ENCODE results near the gene FRZB.

Gene FRZB

DNA sequence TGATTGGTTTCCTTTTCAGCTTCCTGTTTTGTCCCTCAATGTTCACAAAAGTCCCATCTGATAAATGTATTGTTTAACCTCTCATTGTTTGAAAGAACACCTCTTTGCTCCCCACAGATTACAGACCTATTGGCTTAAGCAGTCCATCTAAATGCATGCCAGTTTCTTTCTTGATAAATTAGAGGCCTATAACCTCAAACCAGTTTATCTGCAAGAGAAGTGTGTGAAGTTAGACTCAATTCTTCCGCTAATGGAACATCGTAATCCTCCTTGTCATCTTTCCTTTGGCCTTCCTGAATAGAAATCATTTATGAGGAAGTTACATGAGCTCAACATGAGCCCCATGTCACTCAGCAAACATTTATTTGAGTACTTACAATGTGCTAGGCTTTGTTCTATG is 74.0 kb downstream of the FRZB start:
- Histone ChIP-seq H3K9me3 (ENCODE audit: insufficient read depth, low read depth, low read length) (no peaks in the 10 kb centered on the region), H3K9ac (ENCODE audit: low read depth, low read length) (no peak overlapping the region), H3K27ac (ENCODE audit: low read depth, low read length) (no peak overlapping the region), H3K4me3 (ENCODE audit: low read length) (no peak overlapping the region), H3K36me3 (ENCODE audit: insufficient read depth, low read length) (no peaks in the 10 kb centered on the region), H3K4me1 (ENCODE audit: insufficient read depth, low read length) (peaks cover 4% of the 10 kb centered on the region; the same call in 1 of the 2 replicates), H3K27me3 (ENCODE audit: insufficient read depth, low read length) (no peaks in the 10 kb centered on the region)
- WGBS, result 95% methylated on average over 2 of the region's 2 CpGs

- Histone ChIP-seq H3K4me1 (ENCODE audit: insufficient read depth, low read length) (no peaks in the 10 kb centered on the region), H3K36me3 (ENCODE audit: insufficient read depth, low read length) (peaks cover 13% of the 10 kb centered on the region), H3K4me3 (ENCODE audit: low read length) (no peak overlapping the region), H3K9ac (ENCODE audit: low read depth, low read length) (no peak overlapping the region), H3K27me3 (ENCODE audit: insufficient read depth, low read length) (no peaks in the 10 kb centered on the region), H3K27ac (ENCODE audit: low read depth, low read length) (no peak overlapping the region), H3K9me3 (ENCODE audit: insufficient read depth, low read depth, low read length) (no peaks in the 10 kb centered on the region; the same call in 1 of the 2 replicates)
- 100% methylated on average over 1 of the region's 1 CpG for WGBS
Measured at GRCh38 chr2:182784777-182785176, 81.7 kb downstream of the FRZB start.

GRCh38 chr2:182784058-182784706 is 82.3 kb downstream of the FRZB start:
- H3K4me1 ChIP-seq (ENCODE audit: insufficient read depth, low read length), result no peaks in the 10 kb centered on the region
- peaks cover 18% of the 10 kb centered on the region for H3K36me3 ChIP-seq (ENCODE audit: insufficient read depth, low read length)
- no peak overlapping the region for H3K27ac ChIP-seq (ENCODE audit: low read depth, low read length)
- H3K4me3 ChIP-seq (ENCODE audit: low read length), result no peak overlapping the region
- H3K27me3 ChIP-seq (ENCODE audit: insufficient read depth, low read length), result no peaks in the 10 kb centered on the region
- 96% methylated on average over 4 of the region's 4 CpGs for WGBS
- H3K9me3 ChIP-seq (ENCODE audit: insufficient read depth, low read depth, low read length), result no peaks in the 10 kb centered on the region; the same call in 1 of the 2 replicates
- no peak overlapping the region for H3K9ac ChIP-seq (ENCODE audit: low read depth, low read length)

Measured in HUES64 (cell line).